Measurements from ENCODE around the gene AGTPBP1.

DNA sequence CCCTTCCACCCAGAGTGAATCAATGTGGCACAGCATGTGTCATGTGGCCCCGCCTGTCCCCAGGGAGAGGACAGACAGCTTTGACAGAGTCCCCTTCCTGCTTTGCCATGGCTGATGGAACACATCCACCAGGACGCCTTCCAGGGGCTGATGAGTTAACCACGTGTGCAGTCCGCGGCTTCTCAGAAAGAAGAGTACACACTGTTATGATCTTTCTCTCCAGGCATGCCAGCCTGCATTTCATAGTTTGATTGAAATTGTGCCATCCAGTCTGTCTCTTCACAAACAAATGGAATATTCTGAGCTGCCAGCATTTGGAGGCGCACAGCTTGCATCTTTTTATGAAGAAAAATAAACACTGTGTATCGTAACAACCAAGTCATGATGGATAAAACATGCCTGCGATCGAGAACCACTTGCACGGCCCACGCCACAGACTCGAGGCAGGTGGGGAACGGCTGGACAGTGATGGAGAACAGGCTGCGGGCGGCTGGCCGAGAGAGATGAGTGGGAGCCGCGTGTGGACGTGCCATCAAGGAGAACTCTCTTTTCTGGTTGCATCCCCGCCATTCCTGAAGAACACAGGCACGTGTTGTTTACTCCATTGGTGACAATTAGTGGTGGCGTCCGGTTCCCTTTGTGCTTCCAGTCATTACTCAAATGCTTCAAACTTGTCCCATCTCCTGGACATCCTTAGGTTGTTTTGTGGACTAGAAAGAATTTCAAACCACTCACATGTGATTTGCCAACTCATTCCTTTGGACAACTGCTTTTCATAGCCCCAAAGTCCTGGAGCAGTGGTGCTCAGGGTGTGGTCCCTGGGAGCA is 220.2 kb downstream of the AGTPBP1 start:
- no peak for TF ChIP-seq POLR2A (IDR thresholded peaks at IDR 0.05)
- TF ChIP-seq, protein P1, sequence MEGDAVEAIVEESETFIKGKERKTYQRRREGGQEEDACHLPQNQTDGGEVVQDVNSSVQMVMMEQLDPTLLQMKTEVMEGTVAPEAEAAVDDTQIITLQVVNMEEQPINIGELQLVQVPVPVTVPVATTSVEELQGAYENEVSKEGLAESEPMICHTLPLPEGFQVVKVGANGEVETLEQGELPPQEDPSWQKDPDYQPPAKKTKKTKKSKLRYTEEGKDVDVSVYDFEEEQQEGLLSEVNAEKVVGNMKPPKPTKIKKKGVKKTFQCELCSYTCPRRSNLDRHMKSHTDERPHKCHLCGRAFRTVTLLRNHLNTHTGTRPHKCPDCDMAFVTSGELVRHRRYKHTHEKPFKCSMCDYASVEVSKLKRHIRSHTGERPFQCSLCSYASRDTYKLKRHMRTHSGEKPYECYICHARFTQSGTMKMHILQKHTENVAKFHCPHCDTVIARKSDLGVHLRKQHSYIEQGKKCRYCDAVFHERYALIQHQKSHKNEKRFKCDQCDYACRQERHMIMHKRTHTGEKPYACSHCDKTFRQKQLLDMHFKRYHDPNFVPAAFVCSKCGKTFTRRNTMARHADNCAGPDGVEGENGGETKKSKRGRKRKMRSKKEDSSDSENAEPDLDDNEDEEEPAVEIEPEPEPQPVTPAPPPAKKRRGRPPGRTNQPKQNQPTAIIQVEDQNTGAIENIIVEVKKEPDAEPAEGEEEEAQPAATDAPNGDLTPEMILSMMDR (IDR thresholded peaks at IDR 0.05) = no peak
